SW480 (cell line): Measurements from ENCODE around the gene FAM204A.
A peak's percentile ranks its signal among the peaks of the same experiment; 100 is the strongest.

Source experiments
- DNase-seq: peaks from one replicate; pipeline ENCODE4 v3.0.0-alpha.2; 2016; ENCODE audit warnings: low spot score

The FAM204A gene

GRCh38 chr10:118330295-118331076, 11.6 kb downstream of the FAM204A start:
- DNase-seq: no peak

- DNase-seq: no peak
Measured at GRCh38 chr10:118324140-118324539, 18.0 kb downstream of the FAM204A start.

GRCh38 chr10:118321724-118322575, 20.2 kb downstream of the FAM204A start:
- DNase-seq: no peak

- no peak for DNase-seq
Measured at GRCh38 chr10:118315629-118316028, 26.5 kb downstream of the FAM204A start.

GRCh38 chr10:118314882-118315281, 27.2 kb downstream of the FAM204A start:
- no peak for DNase-seq

GRCh38 chr10:118311505-118311904, 30.6 kb downstream of the FAM204A start:
- no peak for DNase-seq

- no peak for DNase-seq
Measured at GRCh38 chr10:118310822-118311221, 31.3 kb downstream of the FAM204A start.

GRCh38 chr10:118309911-118310310, 32.2 kb downstream of the FAM204A start:
- no peak for DNase-seq

GRCh38 chr10:118308664-118309063, 33.5 kb downstream of the FAM204A start:
- DNase-seq: no peak

- no peak for DNase-seq
Measured at GRCh38 chr10:118307859-118308258, 34.3 kb downstream of the FAM204A start.

GRCh38 chr10:118307220-118307619, 34.9 kb downstream of the FAM204A start:
- DNase-seq: no peak

- DNase-seq: no peak
Measured at GRCh38 chr10:118305730-118306129, 36.4 kb downstream of the FAM204A start.

- no peak for DNase-seq
Measured at GRCh38 chr10:118304521-118304920, 37.6 kb downstream of the FAM204A start.

- no peak for DNase-seq
Measured at GRCh38 chr10:118301211-118301610, 40.9 kb downstream of the FAM204A start.

- DNase-seq: peak; percentile 45
Measured at GRCh38 chr10:118300320-118300719, 41.8 kb downstream of the FAM204A start.

GRCh38 chr10:118298787-118299186, 43.3 kb downstream of the FAM204A start:
- no peak for DNase-seq

- DNase-seq: no peak
Measured at GRCh38 chr10:118291122-118291521, 51.0 kb downstream of the FAM204A start.

- no peak for DNase-seq
Measured at GRCh38 chr10:118290471-118290995, 51.6 kb downstream of the FAM204A start.

GRCh38 chr10:118287076-118287806, 54.9 kb downstream of the FAM204A start:
- no peak for DNase-seq

GRCh38 chr10:118286051-118286838, 55.9 kb downstream of the FAM204A start:
- no peak for DNase-seq

GRCh38 chr10:118282670-118283069, 59.5 kb downstream of the FAM204A start:
- DNase-seq: no peak
